K562 (cell line): ENCODE measurements around the gene RANGAP1. TPM values are rescaled to one million over a fixed set of nuclear protein-coding genes. Genes with fewer than 3 reads are reported as not detected.
A peak's percentile ranks its signal among the peaks of the same experiment; 100 is the strongest.

Experiments used
- ADNP ChIP-seq: fragments of 200-800 bp; sonication (Bioruptor generic); IDR thresholded peaks from 2 replicates; pipeline ENCODE4 v1.6.1; 2016; ENCODE audit warnings: missing genetic modification characterization, missing compliant biosample characterization
- ARHGAP35 ChIP-seq: fragments of 450-650 bp; IDR thresholded peaks from 2 replicates; pipeline ENCODE4 v1.6.1; 2018; ENCODE audit not compliant: partially characterized antibody
- ARID1B ChIP-seq: fragments of 450-650 bp; IDR thresholded peaks from 2 replicates; pipeline ENCODE4 v1.6.1; 2016; ENCODE audit warnings: antibody characterized with exemption, mild to moderate bottlenecking, inconsistent platforms
- CHCHD3 ChIP-seq: fragments of 250-450 bp; sonication (Bioruptor Pico); IDR thresholded peaks from 2 replicates; pipeline ENCODE4 v2.1.2; 2022; ENCODE audit warnings: mild to moderate bottlenecking
- CREB1 ChIP-seq, 2 experiments: sonication (generic) in 1 of 2; formaldehyde crosslinking in 1 of 2; IDR thresholded peaks; 2 replicates each; pipeline versions ENCODE4 v1.6.1 to v1.8.0; 2012 to 2022; ENCODE audit warnings: inconsistent platforms in 1 of 2, mild to moderate bottlenecking in 1 of 2, missing genetic modification reagents in 1 of 2, moderate library complexity in 1 of 2
- CREB3 ChIP-seq: fragments of 450-650 bp; conservative IDR thresholded peaks from 2 replicates; pipeline ENCODE4 v1.6.1; 2016; ENCODE audit warnings: missing genetic modification characterization, low read depth, mild to moderate bottlenecking, missing compliant biosample characterization, moderate library complexity
- E2F8 ChIP-seq: fragments of 450-650 bp; IDR thresholded peaks from 2 replicates; pipeline ENCODE4 v1.7.1; 2018; ENCODE audit warnings: mild to moderate bottlenecking, low read depth; ENCODE audit not compliant: partially characterized antibody
- EHMT2 ChIP-seq: fragments of 450-650 bp; IDR thresholded peaks from 2 replicates; pipeline ENCODE4 v1.6.1; 2018; ENCODE audit warnings: antibody characterized with exemption
- ETV5 ChIP-seq: sonication (generic); formaldehyde crosslinking; IDR thresholded peaks from 2 replicates; pipeline ENCODE4 v1.4.0; 2020; ENCODE audit warnings: low read depth, mild to moderate bottlenecking, missing genetic modification reagents
- HNRNPH1 ChIP-seq: fragments of 200-400 bp; formaldehyde crosslinking; optimal IDR thresholded peaks from 2 replicates; pipeline ENCODE3; 2017; ENCODE audit warnings: low read depth, mild to moderate bottlenecking, low read length, moderate library complexity
- KLF6 ChIP-seq: fragments of 250-450 bp; sonication (Bioruptor Pico); IDR thresholded peaks from 2 replicates; pipeline ENCODE4 v1.4.0; 2020; ENCODE audit warnings: mild to moderate bottlenecking, moderate library complexity, borderline replicate concordance
- NFATC3 ChIP-seq: fragments of 450-650 bp; IDR thresholded peaks from 2 replicates; pipeline ENCODE4 v1.6.1; 2017; ENCODE audit warnings: mild to moderate bottlenecking
- NFIC ChIP-seq: fragments of 450-650 bp; IDR thresholded peaks from 2 replicates; pipeline ENCODE4 v1.6.1; 2017; ENCODE audit warnings: mild to moderate bottlenecking, inconsistent platforms
- POLR3A ChIP-seq: IDR thresholded peaks from 2 replicates; pipeline ENCODE4 v1.6.1; 2011; ENCODE audit warnings: borderline replicate concordance, mild to moderate bottlenecking, moderate library complexity; ENCODE audit not compliant: insufficient read length, insufficient read depth; ENCODE audit errors: extremely low read depth
- PYGO2 ChIP-seq: fragments of 450-650 bp; IDR thresholded peaks from 2 replicates; pipeline ENCODE4 v1.6.1; 2016; ENCODE audit warnings: mild to moderate bottlenecking, missing genetic modification characterization, moderate library complexity, missing compliant biosample characterization
- RNF2 ChIP-seq: sonication (generic); IDR thresholded peaks from 2 replicates; pipeline ENCODE4 v1.6.1; 2016
- SIX5 ChIP-seq, 2 experiments: IDR thresholded peaks; 2 replicates each; pipeline ENCODE4 v1.6.1; 2011; ENCODE audit warnings: low read length in 2 of 2, borderline replicate concordance in 1 of 2, low read depth in 1 of 2, mild to moderate bottlenecking in 1 of 2, moderate library complexity in 1 of 2; ENCODE audit not compliant: insufficient read depth in 1 of 2
- SMAD4 ChIP-seq: fragments of 250-450 bp; sonication (Bioruptor Pico); conservative IDR thresholded peaks from 2 replicates; pipeline ENCODE4 v1.8.0; 2021; ENCODE audit warnings: inconsistent platforms, mild to moderate bottlenecking, moderate library complexity
- SUPT5H ChIP-seq: fragments of 450-650 bp; IDR thresholded peaks from 2 replicates; pipeline ENCODE4 v1.6.1; 2016
- TCF7L2 ChIP-seq: fragments of 150-350 bp; IDR thresholded peaks from 2 replicates; pipeline ENCODE4 v1.6.1; 2016; ENCODE audit warnings: low read depth, mild to moderate bottlenecking, low read length, moderate library complexity
- TRIM28 ChIP-seq: fragments of 450-650 bp; IDR thresholded peaks from 2 replicates; pipeline ENCODE4 v1.6.1; 2017
- ZNF133 ChIP-seq: fragments of 250-450 bp; sonication (Bioruptor Pico); IDR thresholded peaks from 2 replicates; pipeline ENCODE4 v1.4.0; 2020; ENCODE audit warnings: mild to moderate bottlenecking
- ZNF274 ChIP-seq: IDR thresholded peaks from 2 replicates; pipeline ENCODE4 v1.6.1; 2011; ENCODE audit warnings: low read depth, mild to moderate bottlenecking, low read length, moderate library complexity, borderline replicate concordance
- ZNF280B ChIP-seq: fragments of 250-450 bp; sonication (Bioruptor Pico); IDR thresholded peaks from 2 replicates; pipeline ENCODE4 v1.5.1; 2021; ENCODE audit warnings: mild to moderate bottlenecking
- ZNF436 ChIP-seq: fragments of 250-450, 450-650 bp; sonication (Bioruptor Pico); formaldehyde crosslinking; IDR thresholded peaks from 2 replicates; pipeline ENCODE4 v1.7.0; 2020; ENCODE audit warnings: mild to moderate bottlenecking
- ZNF764 ChIP-seq: fragments of 250-450 bp; sonication (Bioruptor Pico); IDR thresholded peaks from 2 replicates; pipeline ENCODE4 v1.4.0; 2020; ENCODE audit warnings: low read depth, mild to moderate bottlenecking, moderate library complexity
- polyA plus RNA-seq, 8 experiments: library from polyadenylated mRNA; depleted of rRNA in 4 of 8; stranded (reverse) in 5 of 8; unstranded in 3 of 8; fragments of >200 nt; fragmentation: Nextera tagmentation in 2 of 8; fragmentation: Illumina TruSeq in 1 of 8; extraction: Ambion mirVana in 2 of 8; extraction: Trizol in 1 of 8; gene quantifications; 2 replicates each; pipeline versions ENCODE4 v1.2.1 to v1.2.3, GENCODE V29; 2011 to 2014; ENCODE audit warnings: inconsistent platforms in 1 of 8, missing spikeins in 1 of 8
- total RNA-seq, 7 experiments: library from RNA; depleted of rRNA in 6 of 7; stranded (reverse); fragments of >200 nt in 6 of 7; fragmentation: Illumina TruSeq in 2 of 7; extraction: Trizol in 2 of 7; gene quantifications; 2 replicates each; pipeline versions ENCODE4 v1.2.1 to v1.2.3, GENCODE V29; 2011 to 2021; ENCODE audit warnings: low replicate concordance in 1 of 7

The RANGAP1 gene
- total and polyA plus RNA-seq, 9 of the 15 experiments (the other 6 are each of a cell fraction or from before 2014, with no cell fraction given): 2.1 to 104 (median 50.6) TPM

- TF ChIP-seq PYGO2 (no peak), NFIC (no peak), KLF6 (CRISPR knock-in tag) (no peak), ADNP (no peak), RNF2 (no peak), ZNF436 (no peak), E2F8 (no peak), POLR3A (no peak), ZNF280B (CRISPR knock-in tag) (no peak), ZNF764 (no peak), ZNF133 (no peak), CHCHD3 (CRISPR knock-in tag) (no peak), TCF7L2 (no peak), TRIM28 (no peak), EHMT2 (no peak), ZNF274 (no peak), HNRNPH1 (no peak), ARHGAP35 (no peak), SMAD4 (CRISPR knock-in tag) (no peak), ARID1B (peak; percentile 49), CREB3 (no peak), CREB1 (IDR thresholded peaks at IDR 0.05) (no peak), CREB1 (CRISPR knock-in tag; IDR thresholded peaks at IDR 0.05) (no peak), NFATC3 (no peak), SUPT5H (no peak), ETV5 (CRISPR knock-in tag) (peak; percentile 27; the same call in 1 of the 2 replicates), SIX5 (IDR thresholded peaks at IDR 0.05; ENCODE audit: borderline replicate concordance in 1 of 2, insufficient read depth in 1 of 2, low read depth in 1 of 2, low read length in 2 of 2) (no peak)
These were observed 2.4 kb upstream of the RANGAP1 start (continued) for GRCh38 chr22:41288245-41288946.
